ENCODE measurements around the gene ANKS6.

DNA sequence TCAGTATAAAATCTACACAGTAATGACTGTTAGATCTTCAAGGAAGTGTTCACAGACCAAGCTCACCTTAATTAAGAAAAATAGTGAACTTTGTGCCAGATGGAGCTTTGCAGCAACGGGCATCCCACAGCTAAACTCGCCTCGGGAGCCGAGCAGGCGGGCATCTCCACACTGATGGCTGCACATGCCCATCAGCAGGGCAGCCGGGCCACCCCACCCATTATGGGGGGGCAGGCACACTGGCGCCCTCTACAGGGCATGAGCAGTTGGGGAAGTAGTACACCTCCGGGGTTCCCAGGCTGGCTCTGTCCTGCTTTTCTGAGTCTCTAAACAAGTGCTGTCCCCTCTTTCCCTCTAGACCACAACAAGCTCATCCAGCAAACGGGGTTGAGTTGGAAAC is 21.6 kb downstream of the ANKS6 start:
- TF ChIP-seq, protein P1, sequence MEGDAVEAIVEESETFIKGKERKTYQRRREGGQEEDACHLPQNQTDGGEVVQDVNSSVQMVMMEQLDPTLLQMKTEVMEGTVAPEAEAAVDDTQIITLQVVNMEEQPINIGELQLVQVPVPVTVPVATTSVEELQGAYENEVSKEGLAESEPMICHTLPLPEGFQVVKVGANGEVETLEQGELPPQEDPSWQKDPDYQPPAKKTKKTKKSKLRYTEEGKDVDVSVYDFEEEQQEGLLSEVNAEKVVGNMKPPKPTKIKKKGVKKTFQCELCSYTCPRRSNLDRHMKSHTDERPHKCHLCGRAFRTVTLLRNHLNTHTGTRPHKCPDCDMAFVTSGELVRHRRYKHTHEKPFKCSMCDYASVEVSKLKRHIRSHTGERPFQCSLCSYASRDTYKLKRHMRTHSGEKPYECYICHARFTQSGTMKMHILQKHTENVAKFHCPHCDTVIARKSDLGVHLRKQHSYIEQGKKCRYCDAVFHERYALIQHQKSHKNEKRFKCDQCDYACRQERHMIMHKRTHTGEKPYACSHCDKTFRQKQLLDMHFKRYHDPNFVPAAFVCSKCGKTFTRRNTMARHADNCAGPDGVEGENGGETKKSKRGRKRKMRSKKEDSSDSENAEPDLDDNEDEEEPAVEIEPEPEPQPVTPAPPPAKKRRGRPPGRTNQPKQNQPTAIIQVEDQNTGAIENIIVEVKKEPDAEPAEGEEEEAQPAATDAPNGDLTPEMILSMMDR (IDR thresholded peaks at IDR 0.05): peak; percentile 59
- TF ChIP-seq EZH2 (IDR thresholded peaks at IDR 0.05): no peak
